Gastrocnemius medialis (tissue), 4 donors: ENCODE data around the gene NAA11. TPM values are rescaled to one million over a fixed set of nuclear protein-coding genes. Genes with fewer than 3 reads are reported as not detected.

ENCODE experiments used
- ATAC-seq, 2 donors: fragments of 150-250 bp; one replicate each; pipeline ENCODE4 v1.9.1; 2016
- DNase-seq, 2 donors: peaks; one replicate each; pipeline ENCODE4 v3.0.0-alpha.2; 2019
- H3K27ac ChIP-seq, 4 donors: fragments of 200-600 bp; sonication (generic); 1 replicate in 1 of 4; 2 replicates in 3 of 4; pipeline ENCODE4 v1.5.1; 2016 to 2018; ENCODE audit warnings: mild to moderate bottlenecking in 2 of 4, moderate library complexity in 1 of 4
- H3K27me3 ChIP-seq, 3 donors: fragments of 200-600 bp; sonication (generic) in 2 of 3; 1 replicate in 1 of 3; 2 replicates in 2 of 3; pipeline versions ENCODE4 v1.5.1 to v1.6.0; 2016 to 2019; ENCODE audit warnings: mild to moderate bottlenecking in 1 of 3, moderate library complexity in 1 of 3
- H3K36me3 ChIP-seq, 2 donors: fragments of 200-600 bp; sonication (generic) in 1 of 2; one replicate each; pipeline ENCODE4 v1.5.1; 2017 to 2018
- H3K4me1 ChIP-seq, 2 donors: fragments of 200-600 bp; sonication (generic) in 1 of 2; one replicate each; pipeline ENCODE4 v1.5.1; 2016 to 2017; ENCODE audit warnings: mild to moderate bottlenecking in 2 of 2
- H3K4me3 ChIP-seq, 4 donors: fragments of 200-600 bp; sonication (generic) in 3 of 4; 1 replicate in 1 of 4; 2 replicates in 3 of 4; pipeline ENCODE4 v1.5.1; 2016 to 2019; ENCODE audit warnings: mild to moderate bottlenecking in 2 of 4
- H3K9me3 ChIP-seq, 3 donors: fragments of 200-600 bp; sonication (generic) in 2 of 3; 1 replicate in 1 of 3; 2 replicates in 2 of 3; pipeline ENCODE4 v1.5.1; 2016 to 2019
- POLR2A ChIP-seq, 2 donors: fragments of 450-650 bp; IDR thresholded peaks; one replicate each; pipeline ENCODE4 v1.6.1; 2017; ENCODE audit warnings: antibody characterized with exemption in 2 of 2, mild to moderate bottlenecking in 2 of 2, moderate library complexity in 2 of 2
- in situ Hi-C, 4 donors: fragments of 200-750 bp; cut with MboI; loops; one replicate each; pipeline versions ENCODE4 v1.15.0 to v1.8.0; 2017; ENCODE audit warnings: low sequenced_read_pairs in 4 of 4
- intact Hi-C: fragments of 100-400 bp; cut with DNase I; formaldehyde crosslinking; loops from one replicate; pipeline ENCODE4 v1.15.1; 2023; ENCODE audit warnings: low total_unique reads
- total RNA-seq, 4 donors: library from RNA; depleted of rRNA; stranded (reverse); fragments of >200 nt; gene quantifications; one replicate each; pipeline versions ENCODE4 v1.1.0 to v1.2.3, GENCODE V29; 2016
- TF ChIP-seq, protein P1 (sequence below), 5 experiments: fragments of 450-650 bp in 3 of 5; fragments of 200-600 bp in 2 of 5; sonication (generic) in 2 of 5; IDR thresholded peaks in 4 of 5; conservative IDR thresholded peaks in 1 of 5; 1 replicate in 4 of 5; 2 replicates in 1 of 5; pipeline ENCODE4 v1.5.1; 2016 to 2019; ENCODE audit warnings: antibody characterized with exemption in 5 of 5, mild to moderate bottlenecking in 3 of 5, moderate library complexity in 3 of 5

The NAA11 gene
- total RNA-seq, 4 donors from 2014 or later: not detected

DNA sequence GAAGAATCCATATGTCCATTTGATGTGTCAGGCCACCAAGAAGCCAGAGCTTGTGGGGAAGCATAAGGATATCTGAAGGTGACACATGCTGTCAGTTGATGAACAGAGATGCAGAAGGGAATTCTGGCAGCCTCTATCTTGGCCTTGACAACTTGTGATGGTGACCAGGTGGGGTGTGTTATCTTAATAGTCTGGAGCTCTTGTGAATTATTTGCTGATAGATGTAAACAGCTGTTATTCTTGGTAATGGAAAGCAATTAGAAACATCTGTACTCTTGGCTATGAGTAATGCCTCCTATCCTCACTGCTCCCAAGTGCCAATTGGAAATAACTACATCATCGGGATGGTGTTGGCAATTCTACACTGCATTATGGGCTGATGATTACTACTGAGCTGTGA lies 51.9 kb downstream of the NAA11 start:
- TF ChIP-seq, protein P1, sequence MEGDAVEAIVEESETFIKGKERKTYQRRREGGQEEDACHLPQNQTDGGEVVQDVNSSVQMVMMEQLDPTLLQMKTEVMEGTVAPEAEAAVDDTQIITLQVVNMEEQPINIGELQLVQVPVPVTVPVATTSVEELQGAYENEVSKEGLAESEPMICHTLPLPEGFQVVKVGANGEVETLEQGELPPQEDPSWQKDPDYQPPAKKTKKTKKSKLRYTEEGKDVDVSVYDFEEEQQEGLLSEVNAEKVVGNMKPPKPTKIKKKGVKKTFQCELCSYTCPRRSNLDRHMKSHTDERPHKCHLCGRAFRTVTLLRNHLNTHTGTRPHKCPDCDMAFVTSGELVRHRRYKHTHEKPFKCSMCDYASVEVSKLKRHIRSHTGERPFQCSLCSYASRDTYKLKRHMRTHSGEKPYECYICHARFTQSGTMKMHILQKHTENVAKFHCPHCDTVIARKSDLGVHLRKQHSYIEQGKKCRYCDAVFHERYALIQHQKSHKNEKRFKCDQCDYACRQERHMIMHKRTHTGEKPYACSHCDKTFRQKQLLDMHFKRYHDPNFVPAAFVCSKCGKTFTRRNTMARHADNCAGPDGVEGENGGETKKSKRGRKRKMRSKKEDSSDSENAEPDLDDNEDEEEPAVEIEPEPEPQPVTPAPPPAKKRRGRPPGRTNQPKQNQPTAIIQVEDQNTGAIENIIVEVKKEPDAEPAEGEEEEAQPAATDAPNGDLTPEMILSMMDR (IDR thresholded peaks at IDR 0.05 in 4 of 5, conservative IDR thresholded peaks at IDR 0.05 in 1 of 5): no peak
- no peak for TF ChIP-seq POLR2A (IDR thresholded peaks at IDR 0.05)
- no peaks in the 10 kb centered on the region for H3K27me3 ChIP-seq
- intact Hi-C loops (no loop called here), in situ Hi-C loops (no loop called here)
- ATAC-seq: no peak
- H3K9me3 ChIP-seq: no peaks in the 10 kb centered on the region
- no peak for DNase-seq
- no peaks in the 10 kb centered on the region for H3K36me3 ChIP-seq
- H3K27ac ChIP-seq: no peak overlapping the region
- H3K4me1 ChIP-seq: no peaks in the 10 kb centered on the region
- no peak overlapping the region for H3K4me3 ChIP-seq

DNA sequence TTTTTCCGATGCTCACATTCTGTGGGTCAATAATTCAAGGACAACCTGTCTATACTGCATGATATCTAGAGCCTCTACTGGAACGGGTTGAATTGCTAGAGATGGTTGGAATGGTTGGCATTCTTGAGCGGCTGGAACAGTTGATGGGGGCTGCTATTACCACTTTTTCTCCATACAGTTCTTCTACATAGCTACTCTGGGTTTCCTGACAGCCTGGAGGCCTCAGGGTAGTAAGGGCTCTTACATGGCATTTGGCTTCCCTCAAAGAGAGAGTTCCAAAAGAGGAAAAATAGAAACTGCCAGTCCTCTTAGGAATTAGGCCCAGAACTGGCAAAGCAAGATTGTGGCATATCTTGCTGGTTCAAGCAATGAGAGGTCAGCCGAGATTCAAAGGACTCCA lies 53.1 kb downstream of the NAA11 start:
- TF ChIP-seq, protein P1 (IDR thresholded peaks at IDR 0.05 in 4 of 5, conservative IDR thresholded peaks at IDR 0.05 in 1 of 5): no peak
- TF ChIP-seq POLR2A (IDR thresholded peaks at IDR 0.05): no peak
- Histone ChIP-seq H3K36me3 (no peaks in the 10 kb centered on the region), H3K27ac (no peak overlapping the region), H3K9me3 (no peaks in the 10 kb centered on the region), H3K27me3 (no peaks in the 10 kb centered on the region), H3K4me3 (no peak overlapping the region), H3K4me1 (no peaks in the 10 kb centered on the region)
- DNase-seq (no peak), ATAC-seq (no peak)
- intact Hi-C loops: no loop called here
- in situ Hi-C loops: no loop called here

DNA sequence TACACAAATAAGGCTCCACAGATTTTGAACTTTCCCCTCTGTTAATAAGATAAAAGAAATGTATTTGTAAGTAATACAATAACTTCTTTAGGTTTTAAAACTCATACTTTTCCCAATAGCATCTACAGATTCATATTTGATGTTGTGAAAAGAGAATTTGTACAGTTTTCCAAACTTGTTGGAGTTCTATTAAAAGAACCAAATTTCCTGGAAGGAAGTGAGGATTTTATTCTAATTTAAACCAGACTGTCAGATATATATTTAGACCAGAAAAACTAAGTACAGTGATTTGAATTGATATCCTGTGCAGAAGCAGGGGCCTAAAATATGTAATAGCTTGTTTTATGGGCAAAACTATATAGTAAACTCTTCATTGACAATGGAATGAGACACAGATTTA lies 53.7 kb downstream of the NAA11 start:
- DNase-seq: no peak
- Histone ChIP-seq H3K4me1 (no peaks in the 10 kb centered on the region), H3K9me3 (no peaks in the 10 kb centered on the region), H3K4me3 (no peak overlapping the region), H3K36me3 (no peaks in the 10 kb centered on the region), H3K27ac (no peak overlapping the region), H3K27me3 (no peaks in the 10 kb centered on the region)
- ATAC-seq: no peak
- intact Hi-C loops: no loop called here
- in situ Hi-C loops: no loop called here
- TF ChIP-seq, protein P1 (IDR thresholded peaks at IDR 0.05 in 4 of 5, conservative IDR thresholded peaks at IDR 0.05 in 1 of 5): no peak
- no peak for TF ChIP-seq POLR2A (IDR thresholded peaks at IDR 0.05)

DNA sequence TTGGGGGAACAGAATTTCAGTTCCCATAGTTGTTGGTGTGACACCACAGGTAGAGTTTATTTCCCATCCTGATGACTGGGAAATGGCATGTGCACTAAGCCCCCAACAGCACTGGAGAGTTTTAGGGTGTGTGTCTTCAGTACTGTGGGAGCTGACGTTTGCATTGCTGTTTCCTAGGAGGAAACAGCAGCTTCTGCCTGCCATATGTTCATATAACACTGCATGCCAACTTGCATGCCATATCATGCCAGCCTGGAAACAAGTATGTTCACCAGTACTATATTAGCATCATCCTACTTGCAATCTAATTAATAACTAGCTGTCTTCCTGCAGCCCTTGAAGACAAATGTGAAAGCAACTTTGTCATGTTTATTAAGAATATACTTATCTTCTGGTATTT lies 58.2 kb downstream of the NAA11 start:
- H3K9me3 ChIP-seq: no peaks in the 10 kb centered on the region
- H3K36me3 ChIP-seq: no peaks in the 10 kb centered on the region
- intact Hi-C loops: no loop called here
- DNase-seq (no peak), ATAC-seq (no peak)
- no peak overlapping the region for H3K4me3 ChIP-seq
- no peaks in the 10 kb centered on the region for H3K4me1 ChIP-seq
- TF ChIP-seq, protein P1 (IDR thresholded peaks at IDR 0.05 in 4 of 5, conservative IDR thresholded peaks at IDR 0.05 in 1 of 5): no peak
- no peak for TF ChIP-seq POLR2A (IDR thresholded peaks at IDR 0.05)
- H3K27me3 ChIP-seq: no peaks in the 10 kb centered on the region
- in situ Hi-C loops: no loop called here
- H3K27ac ChIP-seq: no peak overlapping the region

Other genes with a start within 250 kb of the NAA11 start
- gene GK2, start 82.2 kb upstream of the NAA11 start, total RNA-seq: not detected